ENCODE data around the gene NFIA. TPM values are rescaled to one million over a fixed set of nuclear protein-coding genes. Genes with fewer than 3 reads are reported as not detected.

NFIA gene
- total and polyA plus RNA-seq, 12 donors, result 15.6 to 109 (median 66.3) TPM

DNA sequence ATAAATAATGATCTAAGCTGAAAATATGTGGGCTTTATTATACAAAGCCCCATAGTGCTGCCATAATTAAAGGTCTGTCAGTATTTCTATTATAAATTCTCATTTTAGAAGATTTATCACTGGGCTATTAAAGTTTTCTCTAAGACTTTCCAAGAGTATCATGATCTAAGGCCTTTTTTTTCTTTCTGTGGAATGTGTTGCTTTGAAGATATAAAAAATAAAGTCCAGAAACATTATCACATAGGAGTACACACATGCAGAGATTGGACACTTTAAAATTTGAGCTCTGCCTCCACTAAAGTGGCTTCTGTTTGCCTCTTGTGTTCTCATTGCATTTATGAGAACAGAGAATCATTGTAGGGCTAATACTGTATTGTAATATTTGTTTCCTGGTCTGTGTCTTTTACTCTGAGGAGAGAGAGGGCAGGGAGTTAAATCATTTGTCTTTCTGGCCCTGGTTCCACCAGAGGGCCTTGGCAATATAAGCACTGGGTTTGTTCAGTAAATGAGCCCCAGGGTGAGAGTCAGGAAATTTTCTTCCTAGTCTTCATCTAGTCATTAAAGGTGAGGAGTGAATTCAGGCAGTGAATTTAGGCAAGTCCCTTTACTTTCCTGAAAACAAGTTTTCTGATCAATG lies 70.2 kb downstream of the NFIA start:
- no peaks in the 10 kb centered on the region for H3K9me3 ChIP-seq (replicated peaks in 1 of 3)
- no peaks in the 10 kb centered on the region for H3K27me3 ChIP-seq
- TF ChIP-seq POLR2A (IDR thresholded peaks at IDR 0.05), result no peak
- TF ChIP-seq, protein P1, sequence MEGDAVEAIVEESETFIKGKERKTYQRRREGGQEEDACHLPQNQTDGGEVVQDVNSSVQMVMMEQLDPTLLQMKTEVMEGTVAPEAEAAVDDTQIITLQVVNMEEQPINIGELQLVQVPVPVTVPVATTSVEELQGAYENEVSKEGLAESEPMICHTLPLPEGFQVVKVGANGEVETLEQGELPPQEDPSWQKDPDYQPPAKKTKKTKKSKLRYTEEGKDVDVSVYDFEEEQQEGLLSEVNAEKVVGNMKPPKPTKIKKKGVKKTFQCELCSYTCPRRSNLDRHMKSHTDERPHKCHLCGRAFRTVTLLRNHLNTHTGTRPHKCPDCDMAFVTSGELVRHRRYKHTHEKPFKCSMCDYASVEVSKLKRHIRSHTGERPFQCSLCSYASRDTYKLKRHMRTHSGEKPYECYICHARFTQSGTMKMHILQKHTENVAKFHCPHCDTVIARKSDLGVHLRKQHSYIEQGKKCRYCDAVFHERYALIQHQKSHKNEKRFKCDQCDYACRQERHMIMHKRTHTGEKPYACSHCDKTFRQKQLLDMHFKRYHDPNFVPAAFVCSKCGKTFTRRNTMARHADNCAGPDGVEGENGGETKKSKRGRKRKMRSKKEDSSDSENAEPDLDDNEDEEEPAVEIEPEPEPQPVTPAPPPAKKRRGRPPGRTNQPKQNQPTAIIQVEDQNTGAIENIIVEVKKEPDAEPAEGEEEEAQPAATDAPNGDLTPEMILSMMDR (IDR thresholded peaks at IDR 0.05), result peak in 4 of 6 experiments; percentile 7 to 29 (median 19)
- DNase-seq, result peak in 2 of 7 donors; percentile 34 to 35
- intact Hi-C loops (cut with DNase I), result no loop called here
- H3K4me3 ChIP-seq, result no peak overlapping the region
- peaks cover 11 to 48% of the 10 kb centered on the region in 2 donors for H3K4me1 ChIP-seq (replicated peaks in 1 of 2)
- peak overlapping the region in 1 of 5 donors; percentile 45 for H3K27ac ChIP-seq
- H3K36me3 ChIP-seq (replicated peaks in 1 of 2), result no peaks in the 10 kb centered on the region

DNA sequence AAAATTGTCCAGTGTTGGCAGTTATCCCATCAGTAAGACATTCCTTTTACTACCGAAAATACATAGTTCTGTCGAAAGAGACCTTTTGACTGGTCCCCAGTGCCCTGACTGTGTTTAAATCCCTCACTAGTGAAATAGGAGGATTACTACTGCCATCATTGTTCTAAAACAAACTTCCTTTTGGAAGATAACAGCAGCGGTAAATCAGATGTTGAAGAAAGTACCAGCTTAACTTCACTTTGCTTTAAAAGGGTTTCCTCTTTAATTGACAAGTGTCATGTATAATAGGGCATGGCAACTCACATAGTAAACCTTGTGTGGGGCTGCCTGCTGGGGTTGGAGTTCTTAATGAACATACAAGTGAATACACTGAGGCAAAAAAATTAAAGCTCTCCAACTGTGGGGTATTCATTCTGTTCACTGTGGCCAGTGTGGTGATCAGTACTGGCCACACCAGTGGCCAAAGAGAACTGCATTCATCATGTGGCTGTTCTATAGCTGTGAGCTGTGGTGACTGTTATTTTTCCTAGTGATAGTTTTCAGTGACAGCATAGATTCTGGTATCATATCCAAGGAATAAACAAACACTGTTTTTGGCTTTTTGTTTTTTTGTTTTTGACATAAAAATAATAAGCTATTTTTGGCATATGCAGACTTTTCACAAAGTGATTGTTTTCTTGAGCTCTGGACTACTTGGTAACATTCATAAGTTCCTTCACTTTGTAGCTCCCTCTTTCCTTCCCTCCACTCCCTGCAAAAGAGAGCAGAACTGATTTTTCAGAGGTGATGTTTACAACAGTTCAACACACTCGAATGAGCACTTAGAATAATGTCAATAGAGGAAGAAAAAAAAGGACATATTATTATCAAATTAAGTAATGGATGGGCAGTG lies 74.5 kb downstream of the NFIA start:
- TF ChIP-seq, protein P1 (IDR thresholded peaks at IDR 0.05), result no peak
- no peak for TF ChIP-seq POLR2A (IDR thresholded peaks at IDR 0.05)
- no peak overlapping the region for H3K4me3 ChIP-seq
- intact Hi-C loops (cut with DNase I), result no loop called here
- WGBS, 4 donors, result 30 to 41% (median 38%) methylated on average over 4 of the region's 4 CpGs
- H3K4me1 ChIP-seq (replicated peaks in 1 of 2), result peaks cover 11 to 40% of the 10 kb centered on the region in 2 donors
- no peak for DNase-seq
- H3K27ac ChIP-seq, result peak overlapping the region in 1 of 5 donors; percentile 35
- no peaks in the 10 kb centered on the region for H3K27me3 ChIP-seq
- no peaks in the 10 kb centered on the region for H3K36me3 ChIP-seq (replicated peaks in 1 of 2)
- H3K9me3 ChIP-seq (replicated peaks in 1 of 3), result no peaks in the 10 kb centered on the region

DNA sequence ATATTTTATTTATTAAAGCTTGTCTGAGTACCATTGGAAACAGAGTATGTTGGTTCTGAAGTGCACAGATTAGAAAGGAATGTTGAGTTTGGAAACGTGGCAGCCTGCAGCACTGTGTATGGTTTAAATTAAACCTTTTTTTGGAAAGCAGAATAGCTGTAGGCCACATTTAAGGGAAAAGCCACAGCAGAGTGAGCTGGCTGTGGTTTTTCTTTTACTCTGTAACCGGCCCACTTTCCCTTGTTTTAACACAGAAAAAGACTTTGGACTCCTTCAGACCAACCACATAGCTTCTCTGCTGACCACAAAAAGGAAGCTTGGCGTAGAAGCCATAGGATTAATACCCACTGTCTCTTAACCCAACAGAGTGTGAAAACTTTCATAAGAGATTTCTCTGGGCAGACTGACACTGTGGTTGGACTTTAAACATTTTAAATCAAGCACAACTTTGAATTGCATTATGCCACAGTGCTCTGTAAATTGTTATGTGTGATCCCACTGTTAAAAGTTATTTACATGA lies 75.2 kb downstream of the NFIA start:
- Histone ChIP-seq H3K27me3 (no peaks in the 10 kb centered on the region), H3K4me1 (replicated peaks in 1 of 2) (peaks cover 11 to 33% of the 10 kb centered on the region in 2 donors), H3K27ac (peak overlapping the region in 1 of 5 donors; percentile 35), H3K36me3 (replicated peaks in 1 of 2) (no peaks in the 10 kb centered on the region), H3K4me3 (no peak overlapping the region), H3K9me3 (replicated peaks in 1 of 3) (no peaks in the 10 kb centered on the region)
- DNase-seq, result no peak
- 35 to 48% (median 41%) methylated on average over 3 of the region's 3 CpGs for WGBS, 4 donors
- intact Hi-C loops (cut with DNase I), result no loop called here
- TF ChIP-seq, protein P1 (IDR thresholded peaks at IDR 0.05), result no peak
- TF ChIP-seq POLR2A (IDR thresholded peaks at IDR 0.05), result no peak

DNA sequence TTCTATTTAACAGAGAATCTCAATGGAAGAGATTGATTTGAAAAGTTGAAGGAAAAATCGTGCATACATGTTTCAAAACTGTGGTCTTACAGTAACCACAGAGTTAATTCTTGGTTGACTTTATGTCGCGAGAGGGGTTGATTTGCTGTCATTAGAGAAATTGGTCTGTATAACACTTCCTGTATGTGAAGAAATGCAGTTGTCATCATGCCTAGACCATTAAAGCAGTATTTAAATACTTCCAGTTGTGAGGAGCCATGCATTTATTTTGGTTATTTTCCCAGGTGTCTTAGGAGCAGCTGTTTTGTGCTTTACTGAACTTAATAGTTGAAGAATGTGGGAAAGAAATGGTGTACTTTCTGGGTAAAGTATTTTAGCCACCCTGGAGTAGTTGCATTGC lies 76.2 kb downstream of the NFIA start:
- Histone ChIP-seq H3K27ac (no peak overlapping the region), H3K4me3 (no peak overlapping the region), H3K27me3 (no peaks in the 10 kb centered on the region), H3K9me3 (replicated peaks in 1 of 3) (no peaks in the 10 kb centered on the region), H3K36me3 (replicated peaks in 1 of 2) (no peaks in the 10 kb centered on the region), H3K4me1 (replicated peaks in 1 of 2) (peaks cover 11 to 31% of the 10 kb centered on the region in 2 donors)
- intact Hi-C loops (cut with DNase I), result no loop called here
- WGBS, 4 donors, result 59 to 69% (median 63%) methylated on average over 3 of the region's 3 CpGs
- TF ChIP-seq, protein P1 (IDR thresholded peaks at IDR 0.05), result no peak
- no peak for TF ChIP-seq POLR2A (IDR thresholded peaks at IDR 0.05)
- DNase-seq, result no peak
